Ovary (tissue), 3 donors: Measurements from ENCODE around the gene INO80.

ENCODE experiments used
- CTCF ChIP-seq, 3 donors: fragments of 450-650 bp in 2 of 3; fragments of 200-600 bp in 1 of 3; IDR thresholded peaks; one replicate each; pipeline versions ENCODE4 v1.5.1 to v1.8.0; 2016 to 2022; ENCODE audit warnings: antibody characterized with exemption in 3 of 3, mild to moderate bottlenecking in 1 of 3
- EP300 ChIP-seq: sonication (generic); formaldehyde crosslinking; IDR thresholded peaks from one replicate; pipeline ENCODE4 v1.6.1; 2017; ENCODE audit warnings: antibody characterized with exemption
- POLR2A ChIP-seq: fragments of 450-650 bp; IDR thresholded peaks from one replicate; pipeline ENCODE4 v1.6.1; 2017; ENCODE audit warnings: antibody characterized with exemption, mild to moderate bottlenecking, moderate library complexity
- donor health status: DM: no; HTN: no; CAD: no.

DNA sequence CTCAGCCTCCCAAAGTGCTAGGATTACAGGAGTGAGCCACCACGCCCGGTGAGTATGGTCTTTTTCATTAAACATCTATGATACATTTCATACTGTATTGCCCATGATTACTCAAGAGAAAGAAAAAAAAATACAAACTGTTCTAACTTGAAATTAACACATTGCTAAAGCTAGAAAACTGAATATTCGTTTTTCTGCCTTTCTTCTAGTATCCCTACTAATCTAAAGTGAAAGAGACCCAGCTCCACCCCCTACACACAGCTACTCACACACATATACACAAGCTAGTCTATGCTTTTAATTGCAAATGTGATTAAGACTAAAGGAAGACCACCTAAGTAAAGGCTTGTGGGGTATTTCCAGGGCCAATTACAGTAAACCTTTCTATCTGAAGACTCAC is 43.1 kb downstream of the INO80 start:
- TF ChIP-seq CTCF (IDR thresholded peaks at IDR 0.05) (no peak), EP300 (no peak), POLR2A (no peak)
